Panc1 (cell line): ENCODE results near the gene ASTN2. TPM values are rescaled to one million over a fixed set of nuclear protein-coding genes. Genes with fewer than 3 reads are reported as not detected.

Experiments used
- ATAC-seq: fragments of 200-7000 bp; cut with Tn5 transposase; 2 replicates; pipeline ENCODE4 v1.9.1; 2020; ENCODE audit warnings: mild to moderate bottlenecking, moderate library complexity
- BruUV-seq: library from RNA; stranded (reverse); fragments of 400-500 nt; replicated peaks from 2 replicates; lab custom pipeline; 2021; lab: Mats Ljungman, UMichigan
- CTCF ChIA-PET: fragments of 300-600 bp; sonication (Branson Sonifier 250); formaldehyde crosslinking; loops from one replicate; lab custom pipeline; 2022; ENCODE audit warnings: antibody characterized with exemption; lab: Charles Lee
- POLR2A ChIA-PET: fragments of 300-600 bp; sonication (Branson Sonifier 250); formaldehyde crosslinking; loops from one replicate; lab custom pipeline; 2022; ENCODE audit warnings: antibody characterized with exemption; lab: Charles Lee
- DNase-seq: peaks from one replicate; pipeline ENCODE4 v3.0.0-alpha.2; 2010; ENCODE audit warnings: low read depth, low spot score
- H3K27ac ChIP-seq: 2 replicates; pipeline ENCODE4 v1.5.1; 2011; ENCODE audit warnings: mild to moderate bottlenecking, low read length, inconsistent platforms
- H3K27me3 ChIP-seq: fragments of 200-500 bp; sonication (Bioruptor generic); 2 replicates; pipeline ENCODE4 v1.6.0; 2014; ENCODE audit warnings: low read length, inconsistent platforms; ENCODE audit not compliant: control insufficient read depth, insufficient read depth
- H3K36me3 ChIP-seq: fragments of 200-500 bp; sonication (Bioruptor generic); 2 replicates; pipeline ENCODE4 v1.5.1; 2014; ENCODE audit warnings: inconsistent platforms, mild to moderate bottlenecking, low read length, moderate library complexity; ENCODE audit not compliant: control insufficient read depth, insufficient read depth
- H3K4me1 ChIP-seq: 2 replicates; pipeline ENCODE4 v1.5.1; 2011; ENCODE audit warnings: inconsistent platforms, mild to moderate bottlenecking, low read length, moderate library complexity; ENCODE audit not compliant: control insufficient read depth, insufficient read depth
- H3K4me3 ChIP-seq, 2 experiments: 2 replicates each; pipeline ENCODE4 v1.5.1; 2011 to 2012; ENCODE audit warnings: low read depth in 2 of 2, low read length in 2 of 2, mild to moderate bottlenecking in 2 of 2, inconsistent platforms in 1 of 2, moderate library complexity in 1 of 2
- H3K9me3 ChIP-seq: fragments of 200-500 bp; sonication (Bioruptor generic); 2 replicates; pipeline ENCODE4 v1.5.1; 2014; ENCODE audit warnings: low read depth, mild to moderate bottlenecking, inconsistent platforms, low read length, moderate library complexity; ENCODE audit not compliant: control insufficient read depth, insufficient read depth
- CTCF ChIP-seq: fragments of 450-650 bp; IDR thresholded peaks from 2 replicates; pipeline ENCODE4 v1.5.1; 2017; ENCODE audit warnings: mild to moderate bottlenecking
- POLR2AphosphoS5 ChIP-seq: IDR thresholded peaks from 2 replicates; pipeline ENCODE4 v1.6.1; 2012; ENCODE audit warnings: mild to moderate bottlenecking, low read depth, low read length, moderate library complexity
- REST ChIP-seq, 2 experiments: IDR thresholded peaks; 2 replicates each; pipeline ENCODE4 v1.6.1; 2011 to 2012; ENCODE audit warnings: low read depth in 2 of 2, control low read depth in 1 of 2, low read length in 1 of 2, mild to moderate bottlenecking in 1 of 2, moderate library complexity in 1 of 2; ENCODE audit not compliant: insufficient read depth in 1 of 2
- SIN3A ChIP-seq: IDR thresholded peaks from 2 replicates; pipeline ENCODE4 v1.6.1; 2012; ENCODE audit warnings: low read depth, mild to moderate bottlenecking, low read length, moderate library complexity, borderline replicate concordance; ENCODE audit not compliant: insufficient read depth
- TCF7L2 ChIP-seq: IDR thresholded peaks from 2 replicates; pipeline ENCODE4 v1.6.1; 2011; ENCODE audit warnings: mild to moderate bottlenecking, low read depth, low read length, inconsistent platforms
- in situ Hi-C: cut with HindIII; loops from 2 replicates; pipeline ENCODE4 v1.10.0; 2016; ENCODE audit warnings: low sequenced_read_pairs, low pct_unique_long_range_greater_than_20kb
- intact Hi-C: fragments of 100-400 bp; cut with micrococcal nuclease; formaldehyde crosslinking; loops from one replicate; pipeline ENCODE4 v1.10.0; 2022; ENCODE audit not compliant: unreplicated experiment
- total RNA-seq: library from RNA; stranded (reverse); gene quantifications from one replicate; pipeline ENCODE4 v1.2.1, GENCODE V29; 2021; ENCODE audit not compliant: unreplicated experiment

The ASTN2 gene
- total RNA-seq, 1 experiment from 2014 or later, result 3.9 TPM

- DNase-seq (no peak), ATAC-seq (no peak)
- Histone ChIP-seq H3K27me3 (no peaks in the 10 kb centered on the region), H3K27ac (no peak overlapping the region), H3K4me1 (0 out of 2 replicates have a peak, but pooled peaks cover 1% of the 10 kb centered on the region), H3K9me3 (no peaks in the 10 kb centered on the region), H3K36me3 (no peaks in the 10 kb centered on the region), H3K4me3 (no peak overlapping the region)
- CTCF ChIA-PET, result no interaction called here
- in situ Hi-C loops, result no loop called here
- TF ChIP-seq REST (IDR thresholded peaks at IDR 0.05; ENCODE audit: insufficient read depth in 1 of 2, low read depth in 2 of 2, low read length in 1 of 2) (no peak), CTCF (no peak), TCF7L2 (no peak), SIN3A (no peak), POLR2AphosphoS5 (no peak)
- POLR2A ChIA-PET, result no interaction called here
- intact Hi-C loops, result no loop called here
- BruUV-seq, result no TSS peak
Observed at GRCh38 chr9:116569111-116569510, 845.7 kb downstream of the ASTN2 start.

DNA sequence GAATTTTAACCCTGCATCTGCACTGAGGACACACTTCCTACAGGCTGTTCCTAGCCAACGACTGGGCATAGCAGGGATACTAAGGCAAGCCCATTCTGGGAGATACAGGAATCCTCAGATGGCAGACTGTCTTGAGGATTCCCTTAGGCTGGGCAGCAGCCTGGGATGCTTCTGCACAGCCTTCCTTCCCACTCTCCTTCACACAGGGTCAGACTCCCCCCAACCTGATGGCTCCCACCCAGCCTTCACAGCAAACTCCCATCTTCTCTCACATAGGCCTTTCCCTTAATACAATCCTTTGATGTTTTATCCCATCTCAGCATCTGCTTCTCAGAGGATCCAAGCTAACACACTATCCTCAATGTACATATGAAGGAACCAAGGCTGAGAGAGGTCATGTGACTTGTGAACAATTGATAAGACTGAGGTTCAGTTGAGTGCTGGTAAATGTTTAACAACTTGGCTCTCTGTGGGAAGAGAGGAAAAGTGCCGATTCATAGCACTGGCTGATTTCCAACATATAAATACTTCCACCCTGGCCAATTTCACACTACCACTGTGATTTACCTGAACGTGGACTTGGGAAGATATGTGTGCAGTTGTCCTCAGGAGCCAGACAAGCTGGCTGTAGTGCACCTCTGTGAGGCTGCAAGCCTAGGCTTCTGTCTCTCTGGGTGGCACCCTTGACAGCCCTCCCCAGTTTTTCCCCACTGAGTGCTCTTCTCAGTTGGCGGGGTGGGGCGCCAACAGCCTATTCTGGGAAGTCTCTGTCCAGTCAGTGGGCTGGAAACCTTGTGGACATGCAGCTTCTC lies 848.0 kb downstream of the ASTN2 start:
- H3K27ac ChIP-seq, result no peak overlapping the region
- ATAC-seq, result no peak
- POLR2A ChIA-PET, result no interaction called here

More for the DNA sequence above, 848.0 kb downstream of the ASTN2 start:
- Histone ChIP-seq H3K36me3 (no peaks in the 10 kb centered on the region), H3K4me3 (no peak overlapping the region), H3K27me3 (no peaks in the 10 kb centered on the region), H3K4me1 (no peaks in the 10 kb centered on the region), H3K9me3 (no peaks in the 10 kb centered on the region)
- intact Hi-C loops, result no loop called here
- no peak for DNase-seq
- CTCF ChIA-PET, result no interaction called here
- BruUV-seq, result no TSS peak
- in situ Hi-C loops, result no loop called here
- TF ChIP-seq SIN3A, result no peak
- TF ChIP-seq CTCF, result no peak
- no peak for TF ChIP-seq REST (IDR thresholded peaks at IDR 0.05; ENCODE audit: insufficient read depth in 1 of 2, low read depth in 2 of 2, low read length in 1 of 2)
- no peak for TF ChIP-seq POLR2AphosphoS5
- no peak for TF ChIP-seq TCF7L2
